GM12875 (cell line): ENCODE data around the gene SLC38A4.

Source experiments
- H3K4me3 ChIP-seq: one replicate; pipeline ENCODE4 v1.5.1; 2011; ENCODE audit warnings: low read depth, low read length, control low read depth
- TF ChIP-seq, protein P1 (sequence below): IDR thresholded peaks from 2 replicates; pipeline ENCODE4 v1.5.1; 2011; ENCODE audit warnings: low read depth, mild to moderate bottlenecking, control low read depth, inconsistent platforms, low read length, moderate library complexity, borderline replicate concordance; ENCODE audit not compliant: insufficient read depth

Gene SLC38A4

GRCh38 chr12:46771268-46771827 lies 54.4 kb downstream of the SLC38A4 start:
- TF ChIP-seq, protein P1, sequence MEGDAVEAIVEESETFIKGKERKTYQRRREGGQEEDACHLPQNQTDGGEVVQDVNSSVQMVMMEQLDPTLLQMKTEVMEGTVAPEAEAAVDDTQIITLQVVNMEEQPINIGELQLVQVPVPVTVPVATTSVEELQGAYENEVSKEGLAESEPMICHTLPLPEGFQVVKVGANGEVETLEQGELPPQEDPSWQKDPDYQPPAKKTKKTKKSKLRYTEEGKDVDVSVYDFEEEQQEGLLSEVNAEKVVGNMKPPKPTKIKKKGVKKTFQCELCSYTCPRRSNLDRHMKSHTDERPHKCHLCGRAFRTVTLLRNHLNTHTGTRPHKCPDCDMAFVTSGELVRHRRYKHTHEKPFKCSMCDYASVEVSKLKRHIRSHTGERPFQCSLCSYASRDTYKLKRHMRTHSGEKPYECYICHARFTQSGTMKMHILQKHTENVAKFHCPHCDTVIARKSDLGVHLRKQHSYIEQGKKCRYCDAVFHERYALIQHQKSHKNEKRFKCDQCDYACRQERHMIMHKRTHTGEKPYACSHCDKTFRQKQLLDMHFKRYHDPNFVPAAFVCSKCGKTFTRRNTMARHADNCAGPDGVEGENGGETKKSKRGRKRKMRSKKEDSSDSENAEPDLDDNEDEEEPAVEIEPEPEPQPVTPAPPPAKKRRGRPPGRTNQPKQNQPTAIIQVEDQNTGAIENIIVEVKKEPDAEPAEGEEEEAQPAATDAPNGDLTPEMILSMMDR = no peak
- H3K4me3 ChIP-seq = no peak overlapping the region

DNA sequence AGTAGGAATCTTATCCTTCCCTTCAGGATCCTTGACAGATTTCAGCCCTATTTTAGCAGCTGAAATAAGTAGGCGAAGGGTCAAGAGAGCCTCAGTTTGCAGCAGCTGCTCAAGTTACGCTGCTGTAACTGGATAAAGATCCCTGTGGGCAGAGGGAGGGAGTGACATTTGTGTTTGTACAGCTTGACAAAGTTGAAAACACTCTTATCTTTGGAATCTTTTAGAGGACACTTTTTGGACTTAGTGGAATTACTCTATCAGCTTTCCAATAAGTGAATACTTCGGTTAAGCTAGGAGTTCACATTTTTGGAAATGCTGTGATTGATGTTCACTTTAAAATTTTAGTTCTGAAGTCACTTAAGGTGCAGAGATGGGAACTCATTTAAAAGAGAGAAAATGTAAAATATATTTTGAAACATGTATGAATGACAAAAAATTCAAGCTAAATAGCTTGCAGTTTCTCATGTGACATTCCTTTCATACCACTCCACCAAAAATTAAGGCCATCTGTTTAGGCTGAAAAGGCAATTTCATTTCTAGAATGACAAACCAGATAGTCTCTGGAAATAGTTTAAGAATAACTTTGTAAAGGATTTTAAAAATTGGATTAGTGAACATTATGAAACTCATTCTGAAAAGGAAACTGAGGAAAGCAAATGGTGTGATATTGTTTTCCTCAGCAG lies 55.2 kb downstream of the SLC38A4 start:
- no peak overlapping the region for H3K4me3 ChIP-seq
- TF ChIP-seq, protein P1 = no peak

DNA sequence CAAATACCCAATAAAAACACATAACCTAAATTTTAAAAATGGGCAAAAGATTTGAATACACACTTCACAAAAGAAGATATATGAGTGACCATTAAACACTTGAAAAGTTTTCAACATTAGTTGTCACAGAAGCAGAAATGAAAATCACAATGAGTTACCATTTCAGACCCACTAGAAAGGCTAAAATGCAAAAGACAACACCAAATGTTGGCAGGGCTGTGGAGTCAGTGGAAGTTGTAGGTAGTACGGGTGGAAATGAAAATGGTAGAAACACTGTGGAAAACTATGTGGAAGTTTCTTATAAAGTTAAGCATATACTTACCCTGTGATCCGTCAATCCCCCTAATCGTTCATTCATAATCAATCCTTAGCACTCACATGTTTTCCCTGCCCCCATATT lies 61.8 kb downstream of the SLC38A4 start:
- no peak overlapping the region for H3K4me3 ChIP-seq
- TF ChIP-seq, protein P1 = no peak

- TF ChIP-seq, protein P1 = no peak
- no peak overlapping the region for H3K4me3 ChIP-seq
These were observed 62.6 kb downstream of the SLC38A4 start for GRCh38 chr12:46763230-46763629.

DNA sequence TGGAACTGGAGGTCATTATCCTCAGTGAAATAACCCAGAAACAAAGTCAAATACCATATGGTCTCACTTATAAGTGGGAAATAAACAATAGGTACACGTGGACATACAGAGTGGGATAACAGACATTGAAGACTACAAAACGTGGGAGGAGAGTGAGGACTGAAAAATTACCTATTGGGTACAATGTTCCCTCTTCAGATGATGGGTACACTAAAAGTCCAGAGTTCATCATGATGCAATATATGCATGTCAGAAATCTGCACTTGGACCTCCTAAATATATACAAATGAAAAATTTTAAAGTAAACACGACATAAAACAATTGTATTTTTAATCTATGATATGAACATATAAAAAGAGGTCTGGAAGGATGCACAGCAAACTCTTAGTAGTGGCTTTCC lies 71.2 kb downstream of the SLC38A4 start:
- TF ChIP-seq, protein P1 = no peak
- no peak overlapping the region for H3K4me3 ChIP-seq

DNA sequence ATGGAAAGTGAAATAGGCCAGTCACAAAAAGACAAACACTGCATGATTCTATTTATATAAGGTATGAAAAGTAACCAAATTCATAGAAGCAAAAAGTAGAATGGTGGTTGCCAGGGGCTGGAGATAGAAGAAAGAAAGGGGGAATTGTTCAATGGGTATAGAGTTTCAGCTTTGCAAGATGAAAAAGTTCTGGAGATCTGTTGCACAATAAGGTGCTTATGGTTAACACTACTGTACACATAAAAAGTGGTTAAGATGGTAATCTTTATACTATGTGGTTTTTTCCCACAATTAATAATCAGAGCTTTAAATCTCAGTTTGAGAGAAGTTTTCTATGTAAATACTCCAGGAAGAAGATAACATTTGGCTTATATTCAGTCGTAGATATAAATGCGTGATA lies 73.4 kb downstream of the SLC38A4 start:
- TF ChIP-seq, protein P1 = no peak
- H3K4me3 ChIP-seq = no peak overlapping the region

DNA sequence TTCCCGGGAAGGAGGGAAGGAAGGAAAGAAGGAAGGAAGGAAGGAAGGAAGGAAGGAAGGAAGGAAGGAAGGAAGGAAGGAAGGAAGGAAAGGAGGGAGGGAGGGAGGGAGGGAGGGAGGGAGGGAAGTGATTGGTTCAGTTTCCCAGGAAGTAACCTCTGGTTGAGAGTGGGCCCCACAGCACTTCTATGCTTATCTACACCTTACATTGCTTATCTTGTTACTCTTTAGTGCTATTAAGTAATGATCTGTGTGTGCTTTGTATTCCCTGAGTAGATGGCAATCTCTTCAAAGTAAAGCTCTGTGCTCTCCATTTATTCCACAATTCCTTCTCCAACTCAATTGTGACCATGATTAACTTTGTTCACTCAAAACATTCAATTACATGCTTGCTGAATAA lies 74.6 kb downstream of the SLC38A4 start:
- H3K4me3 ChIP-seq = no peak overlapping the region

More for the DNA sequence above, 74.6 kb downstream of the SLC38A4 start:
- TF ChIP-seq, protein P1 = no peak
